Measurements from ENCODE around the gene MRFAP1L1.
"Not testable (repeated sequence)": the region's sequence is repeated elsewhere in the genome, so short reads cannot be mapped to it uniquely, and the experiment has no call there.

MRFAP1L1 gene

DNA sequence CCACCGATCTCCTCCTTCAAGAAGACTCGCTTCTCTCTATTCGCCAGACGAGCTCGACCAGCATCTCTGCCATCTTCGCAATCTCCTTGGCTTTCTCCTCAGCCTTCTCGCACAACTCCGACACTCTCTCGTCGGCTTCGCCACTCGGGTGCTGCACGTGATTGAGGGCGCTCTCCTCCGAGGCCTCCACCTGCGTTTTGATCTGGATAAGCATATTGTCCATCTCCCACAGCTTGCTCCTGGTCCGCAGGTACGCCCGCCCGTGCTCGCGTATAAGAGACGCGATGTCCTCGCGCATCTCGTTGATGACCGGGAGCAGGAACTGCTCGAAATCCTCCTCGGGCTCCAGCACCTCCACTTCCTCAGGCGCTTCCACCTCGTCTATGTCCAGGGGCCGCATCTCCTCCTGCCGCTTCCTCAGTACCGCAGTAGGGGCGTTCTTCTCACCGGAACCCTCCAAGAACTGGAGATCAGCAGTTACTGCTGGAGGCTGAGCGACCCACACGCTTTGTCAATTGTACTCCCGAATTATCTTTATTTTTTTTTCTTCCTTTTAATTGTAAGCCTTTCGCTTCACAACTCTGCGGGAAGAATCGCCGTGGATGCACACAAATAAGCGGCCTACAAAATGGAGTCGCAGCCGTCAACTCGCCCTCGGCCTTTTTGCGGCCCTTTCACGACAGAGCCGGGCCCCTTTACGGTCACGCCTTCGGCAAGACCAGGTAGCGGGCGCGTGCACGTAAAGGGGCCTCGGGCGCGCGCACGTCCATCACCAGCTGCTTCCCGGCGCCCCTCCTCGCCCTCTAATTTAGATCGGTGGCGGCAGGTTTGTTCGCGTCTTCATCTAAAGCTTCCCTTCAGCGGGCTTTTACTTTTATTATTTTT, at the start of gene MRFAP1L1:
TSS of gene MRFAP1L1 (minus strand) at position 636 of the 885 bp plus-strand sequence. CDS start at position 400, 236 bp downstream.
- peak; percentile 85 for FAIRE-seq

GRCh38 chr4:6758728-6759127, 49.1 kb upstream of the MRFAP1L1 start:
- FAIRE-seq, result no peak

GRCh38 chr4:6756345-6756744, 46.7 kb upstream of the MRFAP1L1 start:
- FAIRE-seq, result not testable (repeated sequence)

GRCh38 chr4:6755088-6755753, 45.6 kb upstream of the MRFAP1L1 start:
- FAIRE-seq, result no peak

DNA sequence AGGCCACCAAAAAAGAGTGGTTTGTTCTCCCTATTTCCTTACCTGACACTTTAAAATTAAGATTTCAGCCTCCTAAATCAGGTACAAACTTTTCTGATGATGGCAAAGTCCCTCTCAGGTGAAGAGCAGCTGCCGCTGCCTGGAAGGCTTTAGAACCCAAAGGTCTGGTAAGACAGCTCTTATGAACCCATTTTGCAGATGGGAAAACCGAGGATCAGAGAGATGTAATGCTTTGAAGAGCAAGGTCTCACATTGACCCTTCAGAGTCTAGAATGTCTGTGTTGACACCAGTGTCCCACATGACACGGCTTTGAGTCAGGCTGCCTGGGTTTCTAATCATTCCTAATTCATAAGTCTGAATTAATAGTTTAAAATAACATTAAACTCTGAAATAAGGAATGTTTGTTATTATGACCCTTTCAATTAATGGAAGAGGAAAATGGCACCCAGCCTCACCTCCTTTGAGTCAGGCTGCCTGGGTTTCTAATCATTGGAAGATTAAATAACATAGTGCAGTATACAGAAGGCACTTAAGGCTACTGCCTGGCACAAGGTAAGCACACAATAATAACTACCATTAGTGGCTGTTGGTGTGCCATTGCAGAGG, 44.9 kb upstream of the MRFAP1L1 start:
- FAIRE-seq, result no peak

DNA sequence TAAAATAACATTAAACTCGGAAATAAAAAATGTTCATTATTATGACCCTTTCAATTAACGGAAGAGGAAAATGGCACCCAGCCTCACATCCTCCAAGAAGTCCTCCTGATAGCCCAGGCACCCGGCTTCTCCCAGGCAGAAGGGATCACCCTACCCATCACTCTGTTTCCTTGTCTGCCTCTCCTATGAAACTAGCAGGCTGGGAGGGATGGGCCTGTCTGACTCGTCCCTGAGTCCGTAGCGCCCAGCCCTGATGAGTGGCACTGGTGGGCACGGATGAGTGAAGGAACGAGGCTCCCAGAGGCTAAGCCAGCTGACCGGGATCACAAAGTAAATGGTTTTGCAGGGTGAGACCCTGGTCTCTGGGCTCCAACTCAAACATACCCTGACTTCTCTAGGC, 44.2 kb upstream of the MRFAP1L1 start:
- FAIRE-seq, result no peak

GRCh38 chr4:6753103-6753560, 43.5 kb upstream of the MRFAP1L1 start:
- no peak for FAIRE-seq

DNA sequence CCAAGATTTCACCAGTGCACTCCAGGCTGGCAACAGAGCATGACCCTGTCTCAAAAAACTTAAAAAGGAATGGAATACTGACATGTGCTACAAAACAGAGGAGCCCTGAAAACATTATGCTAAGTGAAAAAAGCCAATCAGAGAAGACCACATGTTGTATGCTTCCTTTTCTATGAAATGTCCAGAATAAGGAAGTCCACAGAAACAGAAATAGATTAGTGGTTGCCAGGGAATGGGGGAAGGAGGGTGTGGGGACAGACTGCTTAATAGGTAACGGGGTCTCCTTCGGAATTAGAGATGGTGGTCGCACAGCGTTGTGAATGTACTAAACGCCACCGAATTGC, 42.8 kb upstream of the MRFAP1L1 start:
- FAIRE-seq, result no peak

DNA sequence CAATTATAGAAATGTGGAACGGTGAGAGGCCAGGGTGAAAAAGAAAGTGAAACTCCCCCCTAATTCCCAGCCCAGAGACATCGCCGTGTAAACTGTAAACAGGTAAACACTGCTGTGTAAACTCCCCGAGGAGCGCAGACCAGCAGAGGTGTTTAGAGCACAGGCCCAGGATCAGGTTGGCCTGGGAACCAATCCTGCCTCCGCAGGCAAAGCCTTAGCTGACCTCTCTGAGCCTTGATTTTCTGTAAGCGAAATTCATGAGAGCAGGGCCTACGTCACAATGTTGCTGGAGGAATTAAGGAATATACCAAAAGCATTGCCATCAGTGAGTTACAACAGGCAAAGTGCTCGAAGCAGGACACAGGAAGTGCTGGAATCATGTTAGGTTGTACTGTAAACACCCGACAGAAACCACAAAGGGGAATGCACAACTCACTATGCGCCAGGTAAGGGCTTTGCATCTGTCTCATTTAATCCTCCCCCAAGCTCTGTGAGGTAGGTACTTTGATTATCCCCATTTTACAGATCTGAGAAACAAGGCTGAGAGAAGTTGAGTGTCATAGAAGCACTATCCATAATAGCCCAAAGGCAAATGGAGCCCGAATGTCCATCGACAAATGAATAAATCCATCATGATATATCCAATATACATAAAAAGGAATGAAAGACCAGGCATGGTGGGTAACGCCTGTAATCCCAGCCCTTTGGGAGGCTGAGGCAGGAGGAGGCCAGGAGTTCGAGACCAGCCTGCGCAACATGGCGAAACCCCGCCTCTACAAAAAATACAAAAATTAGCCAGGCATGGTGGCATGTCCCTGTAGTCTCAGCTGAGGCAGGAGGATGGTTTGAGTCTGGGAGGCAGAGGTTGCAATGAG, 42.2 kb upstream of the MRFAP1L1 start:
- no peak for FAIRE-seq

GRCh38 chr4:6750286-6751221, 40.9 kb upstream of the MRFAP1L1 start:
- FAIRE-seq, result no peak

- no peak for FAIRE-seq
Observed at GRCh38 chr4:6749340-6750171, 39.9 kb upstream of the MRFAP1L1 start.

DNA sequence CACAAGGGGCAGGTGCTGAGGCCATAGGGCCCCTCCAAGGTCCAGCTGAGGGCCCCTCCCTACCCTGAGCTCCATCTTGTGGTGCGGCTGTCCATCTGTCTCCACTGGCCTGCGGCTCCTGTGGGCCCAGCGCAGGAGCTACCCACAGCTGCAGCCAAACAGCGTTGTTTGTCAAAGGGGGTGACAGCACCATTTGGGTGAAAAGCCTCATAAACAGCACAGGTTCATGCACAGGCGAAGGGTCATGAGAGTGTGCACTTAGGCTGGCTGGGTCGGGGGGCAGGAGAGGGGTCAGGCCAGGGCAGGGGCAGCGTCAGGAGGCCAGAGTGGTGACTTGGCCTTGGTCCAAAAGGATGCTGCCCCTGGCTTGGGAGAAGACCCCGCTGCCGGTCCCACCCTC, 38.6 kb upstream of the MRFAP1L1 start:
- no peak for FAIRE-seq

DNA sequence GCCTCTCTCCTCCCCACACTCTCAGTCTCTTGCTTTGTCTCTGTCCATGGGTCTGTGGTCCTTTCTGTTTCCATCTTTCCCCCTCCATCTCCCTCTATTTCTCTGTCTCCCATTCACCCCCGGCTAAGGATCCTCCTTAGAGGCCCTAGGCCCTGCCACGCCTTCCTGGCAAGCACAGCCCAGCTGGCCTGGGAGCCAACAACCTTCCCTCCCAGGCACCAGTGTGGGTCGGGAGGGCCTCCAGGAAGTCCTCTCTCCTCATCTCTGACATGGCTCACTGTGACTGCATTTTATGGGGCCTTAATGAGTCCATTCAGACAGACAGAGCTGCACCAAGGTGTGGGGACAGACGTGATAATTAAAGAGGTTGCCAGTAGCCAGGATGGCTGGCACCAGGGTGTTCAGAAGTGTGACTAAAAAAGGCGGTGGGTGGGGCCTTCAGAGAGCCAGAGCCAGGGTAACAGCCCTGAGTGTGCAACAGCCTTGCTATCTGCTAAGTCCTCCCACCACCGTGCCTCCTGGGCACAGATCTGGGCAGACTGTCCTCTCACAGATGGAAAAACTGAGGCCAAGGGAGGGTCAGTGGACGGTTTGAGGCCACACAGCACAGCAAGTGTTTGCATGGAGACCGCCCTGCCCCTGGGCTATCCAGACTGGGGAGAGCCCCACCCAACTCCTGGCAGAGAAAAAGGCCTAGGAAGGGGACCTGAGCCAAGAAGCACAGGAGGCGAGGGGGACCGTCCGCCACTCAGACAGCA, 37.8 kb upstream of the MRFAP1L1 start:
- FAIRE-seq, result no peak

DNA sequence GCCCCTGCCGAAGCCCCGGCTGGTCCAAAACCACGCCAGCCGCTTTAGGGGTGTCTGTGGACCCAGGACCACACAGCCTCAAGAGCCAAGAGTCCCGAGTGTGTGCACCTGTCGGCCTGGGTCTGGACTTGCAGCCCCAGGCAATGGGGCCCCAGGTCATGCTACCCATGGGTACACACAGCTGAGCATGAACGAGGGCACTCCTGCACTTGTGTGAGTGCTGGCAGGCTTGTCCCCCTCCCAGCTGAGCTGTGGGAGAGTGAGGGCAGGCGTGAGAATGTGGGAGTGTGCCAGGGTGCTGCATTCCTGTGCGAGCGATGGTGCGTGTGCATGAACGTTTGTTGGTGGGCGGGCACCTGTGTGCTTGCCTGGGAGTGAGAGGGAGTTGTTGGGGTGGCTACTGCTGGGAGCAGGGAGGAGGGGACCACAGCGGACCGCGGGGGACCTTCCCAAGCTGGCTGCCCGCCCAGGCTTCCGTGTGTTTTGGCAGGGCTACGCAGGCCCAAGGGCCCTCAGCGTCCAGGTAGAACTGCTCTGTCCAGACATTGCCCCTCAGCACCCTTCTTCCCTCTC, 37.1 kb upstream of the MRFAP1L1 start:
- FAIRE-seq, result no peak

DNA sequence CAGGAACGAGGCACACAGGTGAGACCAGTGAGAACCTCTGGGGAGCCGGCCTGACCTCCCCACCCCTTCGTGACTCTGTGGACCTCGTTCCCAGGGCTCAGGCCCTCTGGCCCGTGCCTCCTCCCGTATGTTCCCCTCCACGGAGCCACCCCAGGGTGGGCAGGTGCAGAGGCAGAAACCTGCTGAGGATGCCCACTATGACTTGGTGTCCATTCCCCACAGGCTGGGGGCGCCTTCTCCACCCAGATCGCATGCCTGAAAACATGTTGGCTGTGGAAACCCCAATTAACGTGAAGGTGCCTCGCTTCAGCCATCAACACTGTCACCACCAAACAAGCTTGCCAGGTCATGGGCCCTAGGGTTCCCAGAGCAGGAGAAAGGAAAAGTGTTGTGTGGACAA, 33.3 kb upstream of the MRFAP1L1 start:
- FAIRE-seq, result no peak

- FAIRE-seq, result no peak
Observed at GRCh38 chr4:6742507-6742906, 32.8 kb upstream of the MRFAP1L1 start.

GRCh38 chr4:6740347-6740746, 30.7 kb upstream of the MRFAP1L1 start:
- no peak for FAIRE-seq

GRCh38 chr4:6739920-6740319, 30.3 kb upstream of the MRFAP1L1 start:
- no peak for FAIRE-seq

DNA sequence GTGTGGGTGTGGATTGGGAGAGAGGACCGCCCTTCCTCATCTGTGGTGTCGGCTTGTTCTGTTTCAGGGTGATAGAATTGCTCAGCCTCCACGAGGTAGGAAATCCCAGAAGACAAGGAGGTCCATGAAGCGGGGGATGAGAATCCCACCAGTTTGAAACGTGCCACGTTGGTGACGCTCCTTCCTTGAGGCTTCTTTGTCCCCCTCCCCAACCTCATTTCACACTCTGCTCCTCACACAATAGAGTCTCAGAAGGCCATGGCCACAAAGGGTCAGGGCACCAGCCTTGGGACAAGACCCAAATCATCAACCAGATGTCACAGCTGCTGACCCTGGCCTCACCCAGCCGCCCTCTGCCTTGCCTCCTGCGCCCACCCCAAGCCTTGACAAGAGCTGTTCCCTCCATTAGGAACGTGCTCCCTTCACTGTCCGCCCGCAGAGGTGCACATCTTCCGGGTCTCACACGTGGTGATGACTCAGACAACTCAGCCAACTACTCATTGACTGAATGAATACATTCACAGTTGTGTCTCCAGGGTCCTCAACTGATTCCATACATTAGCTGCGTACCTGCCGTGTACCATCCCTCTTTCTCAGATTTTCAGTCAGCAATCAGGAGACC, 24.6 kb upstream of the MRFAP1L1 start:
- FAIRE-seq, result no peak

All from endometrium (tissue), 2 donors.